ENCODE measurements around the gene SERPINA6. TPM values are rescaled to one million over a fixed set of nuclear protein-coding genes. Genes with fewer than 3 reads are reported as not detected.
"Not testable (repeated sequence)": the region's sequence is repeated elsewhere in the genome, so short reads cannot be mapped to it uniquely, and the experiment has no call there.

The SERPINA6 gene
- total RNA-seq: not detected

DNA sequence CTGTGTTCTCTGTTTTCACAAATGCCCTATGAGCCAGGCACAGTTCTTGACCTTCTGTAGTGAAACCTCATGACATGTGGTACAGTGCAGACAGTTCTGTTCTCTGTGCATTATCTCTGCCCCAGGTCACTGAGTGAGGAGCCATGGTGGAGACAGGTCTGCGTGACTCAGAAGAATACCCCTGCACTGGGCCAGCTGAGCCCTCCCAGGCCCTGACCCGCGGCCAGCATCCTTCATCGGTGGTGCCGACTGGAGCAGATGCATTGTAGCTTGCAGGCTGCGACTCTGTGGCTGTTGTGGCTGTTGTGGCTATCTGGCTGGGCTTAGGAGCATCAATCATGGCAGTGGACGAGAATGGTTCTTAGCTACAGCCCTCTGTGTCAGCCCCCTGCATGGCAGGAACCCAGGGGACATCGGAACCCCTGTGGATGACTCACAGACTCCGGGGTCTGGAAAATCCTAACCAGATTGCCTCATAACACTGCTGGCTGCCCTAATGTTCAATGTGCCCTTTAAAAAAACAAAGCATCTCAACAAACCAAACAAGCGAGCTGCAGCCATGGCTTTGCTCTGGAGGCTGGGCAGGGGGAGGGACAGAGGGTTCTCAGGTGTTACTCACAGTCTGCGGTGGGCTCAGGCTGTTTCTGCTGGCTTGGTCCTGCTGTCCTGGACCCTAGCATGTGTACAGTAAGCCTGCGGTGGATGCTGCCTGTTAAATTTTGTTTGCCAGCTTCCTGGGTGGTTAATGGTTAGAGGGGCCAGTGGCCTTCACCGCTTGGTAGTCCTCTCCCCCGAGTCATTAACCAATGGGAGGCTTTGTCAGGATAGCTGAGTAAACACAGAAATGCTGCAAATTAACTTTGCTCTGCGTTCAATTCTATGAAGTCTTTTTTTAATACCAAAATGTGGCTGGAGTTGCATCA lies at the start of gene SERPINA6:
SERPINA6 (minus strand) TSS at position 689 of the 923 bp plus-strand sequence. CDS start 8,688 bp downstream, outside the sequence.
- DNase-seq (ENCODE audit: low spot score): peak; percentile 54
- peaks cover 0 to 5% of the 10 kb centered on the region in 2 donors for H3K9me3 ChIP-seq
- TF ChIP-seq, protein P1, sequence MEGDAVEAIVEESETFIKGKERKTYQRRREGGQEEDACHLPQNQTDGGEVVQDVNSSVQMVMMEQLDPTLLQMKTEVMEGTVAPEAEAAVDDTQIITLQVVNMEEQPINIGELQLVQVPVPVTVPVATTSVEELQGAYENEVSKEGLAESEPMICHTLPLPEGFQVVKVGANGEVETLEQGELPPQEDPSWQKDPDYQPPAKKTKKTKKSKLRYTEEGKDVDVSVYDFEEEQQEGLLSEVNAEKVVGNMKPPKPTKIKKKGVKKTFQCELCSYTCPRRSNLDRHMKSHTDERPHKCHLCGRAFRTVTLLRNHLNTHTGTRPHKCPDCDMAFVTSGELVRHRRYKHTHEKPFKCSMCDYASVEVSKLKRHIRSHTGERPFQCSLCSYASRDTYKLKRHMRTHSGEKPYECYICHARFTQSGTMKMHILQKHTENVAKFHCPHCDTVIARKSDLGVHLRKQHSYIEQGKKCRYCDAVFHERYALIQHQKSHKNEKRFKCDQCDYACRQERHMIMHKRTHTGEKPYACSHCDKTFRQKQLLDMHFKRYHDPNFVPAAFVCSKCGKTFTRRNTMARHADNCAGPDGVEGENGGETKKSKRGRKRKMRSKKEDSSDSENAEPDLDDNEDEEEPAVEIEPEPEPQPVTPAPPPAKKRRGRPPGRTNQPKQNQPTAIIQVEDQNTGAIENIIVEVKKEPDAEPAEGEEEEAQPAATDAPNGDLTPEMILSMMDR (IDR thresholded peaks at IDR 0.05): no peak

DNA sequence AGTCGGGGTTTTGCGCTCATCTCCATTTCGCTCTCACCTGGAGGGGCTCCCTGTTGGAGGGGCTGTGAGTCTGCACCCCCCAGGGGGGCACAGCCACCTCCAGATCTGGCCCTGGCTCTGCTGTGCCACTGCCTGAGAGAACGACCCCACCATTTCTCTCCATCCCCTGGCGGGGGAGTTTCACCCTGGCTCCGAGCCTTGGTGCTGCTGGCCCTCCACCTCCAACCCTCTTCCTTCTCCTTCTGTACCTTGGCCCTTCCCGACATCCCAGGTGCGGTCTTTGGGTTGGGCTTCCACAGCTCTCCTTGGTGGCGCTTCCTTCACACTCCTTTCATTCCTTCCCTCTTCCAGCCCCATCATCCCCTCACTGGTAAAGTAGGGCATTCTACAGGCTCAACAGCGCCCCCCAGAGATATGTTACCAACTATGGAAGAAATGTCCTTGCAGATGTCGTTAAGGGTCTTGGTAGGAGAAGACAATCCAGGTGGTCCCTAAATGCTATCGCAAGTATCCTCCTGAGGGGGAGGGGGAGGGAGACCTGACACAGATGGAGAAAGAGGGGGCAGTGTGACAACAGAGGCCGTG lies 49.0 kb upstream of the SERPINA6 start:
- Histone ChIP-seq H3K36me3 (no peaks in the 10 kb centered on the region), H3K27me3 (no peaks in the 10 kb centered on the region), H3K27ac (no peak overlapping the region), H3K4me1 (no peaks in the 10 kb centered on the region), H3K4me3 (no peak overlapping the region), H3K9me3 (no peaks in the 10 kb centered on the region)
- no peak for DNase-seq (ENCODE audit: low spot score)
- TF ChIP-seq, protein P1 (IDR thresholded peaks at IDR 0.05): no peak

More for the DNA sequence above, at the start of gene SERPINA6:
- no peaks in the 10 kb centered on the region for H3K36me3 ChIP-seq
- H3K4me1 ChIP-seq: no peaks in the 10 kb centered on the region
- no peak within 1 kb of the TSS for H3K4me3 ChIP-seq
- no peak within 1 kb of the TSS for H3K27ac ChIP-seq
- no peaks in the 10 kb centered on the region for H3K27me3 ChIP-seq

- H3K27ac ChIP-seq: no peak overlapping the region
- H3K4me1 ChIP-seq: no peaks in the 10 kb centered on the region
- TF ChIP-seq, protein P1 (IDR thresholded peaks at IDR 0.05): no peak
- H3K9me3 ChIP-seq: no peaks in the 10 kb centered on the region
- H3K36me3 ChIP-seq: no peaks in the 10 kb centered on the region
- no peak for DNase-seq (ENCODE audit: low spot score)
- H3K27me3 ChIP-seq: no peaks in the 10 kb centered on the region
- no peak overlapping the region for H3K4me3 ChIP-seq
Measured at GRCh38 chr14:94370524-94370910, 47.4 kb upstream of the SERPINA6 start.

DNA sequence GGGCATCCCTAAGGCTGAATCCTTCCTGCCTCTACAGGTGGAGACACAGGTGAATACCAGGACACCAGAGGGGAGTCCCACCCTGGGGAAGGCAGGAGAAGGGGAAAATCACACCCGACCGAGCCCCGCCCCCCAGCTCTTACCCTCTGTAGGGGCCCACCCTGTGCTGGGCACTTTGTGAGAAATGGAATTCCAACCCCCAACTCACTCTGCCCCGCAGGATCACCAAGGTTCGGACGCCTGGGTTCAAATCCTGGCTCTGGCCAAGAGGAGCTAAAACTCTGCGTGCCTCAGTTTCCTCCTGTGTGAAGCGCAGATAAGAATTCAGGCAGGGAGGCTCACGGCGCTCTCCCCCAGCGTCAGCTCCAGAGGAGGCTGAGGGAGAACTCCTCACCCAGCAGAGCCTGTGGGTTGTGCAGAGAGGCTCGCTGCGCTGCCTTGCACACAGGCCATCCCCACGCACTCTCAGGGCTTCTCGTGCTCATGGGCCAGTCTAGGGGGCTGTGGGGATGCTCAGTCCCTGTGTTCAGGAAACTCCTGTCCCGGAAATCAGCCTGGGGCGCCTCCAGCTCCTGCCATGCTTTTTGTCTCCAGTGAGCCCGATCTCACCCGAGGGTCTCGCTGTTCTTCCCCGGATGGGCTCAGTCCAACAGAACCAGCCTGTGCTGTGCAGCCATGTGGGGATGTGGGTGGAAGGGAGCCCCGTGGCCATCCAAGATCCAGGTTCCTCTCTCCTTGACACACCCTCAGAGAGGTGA lies 46.8 kb upstream of the SERPINA6 start:
- H3K4me3 ChIP-seq, H3K4me1 ChIP-seq: not testable (repeated sequence)

DNA sequence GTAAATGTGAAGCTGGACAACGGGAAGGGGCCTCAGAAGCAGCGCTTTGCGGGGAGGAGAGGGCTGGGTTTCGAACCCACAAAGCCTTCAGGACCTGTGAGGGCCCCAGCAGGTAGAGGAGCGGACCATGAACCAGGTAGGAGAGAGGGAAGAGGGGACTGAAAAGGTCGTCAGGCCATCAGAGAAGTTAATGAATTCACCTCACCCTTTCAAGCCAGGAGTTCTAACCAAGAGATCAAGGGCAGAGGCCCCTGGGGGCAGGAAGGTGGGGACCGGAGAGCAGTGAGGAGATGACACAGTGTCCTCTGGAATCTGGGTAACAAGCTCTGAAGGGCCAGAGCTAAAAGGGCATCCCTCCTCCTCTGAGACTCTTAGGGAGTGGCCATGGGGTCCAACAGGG lies 45.8 kb upstream of the SERPINA6 start:
- no peaks in the 10 kb centered on the region for H3K9me3 ChIP-seq
- TF ChIP-seq, protein P1 (IDR thresholded peaks at IDR 0.05): no peak
- no peak overlapping the region for H3K27ac ChIP-seq
- no peaks in the 10 kb centered on the region for H3K4me1 ChIP-seq
- no peaks in the 10 kb centered on the region for H3K27me3 ChIP-seq
- no peak for DNase-seq (ENCODE audit: low spot score)
- H3K4me3 ChIP-seq: no peak overlapping the region
- no peaks in the 10 kb centered on the region for H3K36me3 ChIP-seq

More for the DNA sequence above, 46.8 kb upstream of the SERPINA6 start:
- H3K9me3 ChIP-seq; H3K36me3 ChIP-seq; DNase-seq (ENCODE audit: low spot score); H3K27me3 ChIP-seq; H3K27ac ChIP-seq: not testable (repeated sequence)

- Histone ChIP-seq H3K9me3 (no peaks in the 10 kb centered on the region), H3K36me3 (no peaks in the 10 kb centered on the region), H3K27me3 (no peaks in the 10 kb centered on the region), H3K4me3 (no peak overlapping the region), H3K4me1 (no peaks in the 10 kb centered on the region), H3K27ac (no peak overlapping the region)
- TF ChIP-seq, protein P1 (IDR thresholded peaks at IDR 0.05): no peak
- no peak for DNase-seq (ENCODE audit: low spot score)
Measured at GRCh38 chr14:94368243-94368590, 45.1 kb upstream of the SERPINA6 start.
